IMR-90 (cell line): ENCODE measurements around the gene BRCC3.

ENCODE experiments used
- CEBPB ChIP-seq: IDR thresholded peaks from 2 replicates; pipeline ENCODE4 v1.6.1; 2012; ENCODE audit warnings: low read depth, low read length, improper control_type of control experiment
- MXI1 ChIP-seq: IDR thresholded peaks from 2 replicates; pipeline ENCODE4 v1.6.1; 2012; ENCODE audit warnings: low read depth, mild to moderate bottlenecking, low read length, moderate library complexity, borderline replicate concordance
- POLR2A ChIP-seq: IDR thresholded peaks from 2 replicates; pipeline ENCODE4 v1.6.1; 2012; ENCODE audit warnings: mild to moderate bottlenecking, low read depth, low read length
- TF ChIP-seq, protein P1 (sequence below): conservative IDR thresholded peaks from 2 replicates; pipeline ENCODE4 v1.5.1; 2012; ENCODE audit warnings: mild to moderate bottlenecking, low read depth, low read length, improper control_type of control experiment

DNA sequence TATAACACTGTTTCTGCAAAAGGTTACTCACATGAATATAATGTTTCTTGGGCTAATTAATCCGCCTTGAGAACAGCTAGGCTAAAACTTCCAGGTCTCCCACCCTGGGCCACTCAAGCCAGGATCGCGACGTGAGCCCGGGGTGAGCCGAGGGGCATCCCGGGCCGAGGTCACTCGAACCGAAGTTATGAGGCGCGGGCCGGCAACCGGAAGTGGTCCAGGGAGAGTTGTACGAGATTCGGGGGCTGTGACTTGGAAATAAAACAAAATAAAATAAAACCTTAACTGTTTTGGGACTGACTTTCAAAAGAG, 689 bp upstream of the BRCC3 start:
- TF ChIP-seq, protein P1, sequence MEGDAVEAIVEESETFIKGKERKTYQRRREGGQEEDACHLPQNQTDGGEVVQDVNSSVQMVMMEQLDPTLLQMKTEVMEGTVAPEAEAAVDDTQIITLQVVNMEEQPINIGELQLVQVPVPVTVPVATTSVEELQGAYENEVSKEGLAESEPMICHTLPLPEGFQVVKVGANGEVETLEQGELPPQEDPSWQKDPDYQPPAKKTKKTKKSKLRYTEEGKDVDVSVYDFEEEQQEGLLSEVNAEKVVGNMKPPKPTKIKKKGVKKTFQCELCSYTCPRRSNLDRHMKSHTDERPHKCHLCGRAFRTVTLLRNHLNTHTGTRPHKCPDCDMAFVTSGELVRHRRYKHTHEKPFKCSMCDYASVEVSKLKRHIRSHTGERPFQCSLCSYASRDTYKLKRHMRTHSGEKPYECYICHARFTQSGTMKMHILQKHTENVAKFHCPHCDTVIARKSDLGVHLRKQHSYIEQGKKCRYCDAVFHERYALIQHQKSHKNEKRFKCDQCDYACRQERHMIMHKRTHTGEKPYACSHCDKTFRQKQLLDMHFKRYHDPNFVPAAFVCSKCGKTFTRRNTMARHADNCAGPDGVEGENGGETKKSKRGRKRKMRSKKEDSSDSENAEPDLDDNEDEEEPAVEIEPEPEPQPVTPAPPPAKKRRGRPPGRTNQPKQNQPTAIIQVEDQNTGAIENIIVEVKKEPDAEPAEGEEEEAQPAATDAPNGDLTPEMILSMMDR: no peak
- TF ChIP-seq POLR2A (no peak), MXI1 (no peak), CEBPB (no peak)
